ENCODE measurements around the gene KLHDC3. TPM values are rescaled to one million over a fixed set of nuclear protein-coding genes. Genes with fewer than 3 reads are reported as not detected.
A peak's percentile ranks its signal among the peaks of the same experiment; 100 is the strongest.

KLHDC3 gene
- total and polyA plus RNA-seq, 9 of the 15 experiments (the other 6 are each of a cell fraction or from before 2014, with no cell fraction given): 4.5 to 171 (median 107) TPM

DNA sequence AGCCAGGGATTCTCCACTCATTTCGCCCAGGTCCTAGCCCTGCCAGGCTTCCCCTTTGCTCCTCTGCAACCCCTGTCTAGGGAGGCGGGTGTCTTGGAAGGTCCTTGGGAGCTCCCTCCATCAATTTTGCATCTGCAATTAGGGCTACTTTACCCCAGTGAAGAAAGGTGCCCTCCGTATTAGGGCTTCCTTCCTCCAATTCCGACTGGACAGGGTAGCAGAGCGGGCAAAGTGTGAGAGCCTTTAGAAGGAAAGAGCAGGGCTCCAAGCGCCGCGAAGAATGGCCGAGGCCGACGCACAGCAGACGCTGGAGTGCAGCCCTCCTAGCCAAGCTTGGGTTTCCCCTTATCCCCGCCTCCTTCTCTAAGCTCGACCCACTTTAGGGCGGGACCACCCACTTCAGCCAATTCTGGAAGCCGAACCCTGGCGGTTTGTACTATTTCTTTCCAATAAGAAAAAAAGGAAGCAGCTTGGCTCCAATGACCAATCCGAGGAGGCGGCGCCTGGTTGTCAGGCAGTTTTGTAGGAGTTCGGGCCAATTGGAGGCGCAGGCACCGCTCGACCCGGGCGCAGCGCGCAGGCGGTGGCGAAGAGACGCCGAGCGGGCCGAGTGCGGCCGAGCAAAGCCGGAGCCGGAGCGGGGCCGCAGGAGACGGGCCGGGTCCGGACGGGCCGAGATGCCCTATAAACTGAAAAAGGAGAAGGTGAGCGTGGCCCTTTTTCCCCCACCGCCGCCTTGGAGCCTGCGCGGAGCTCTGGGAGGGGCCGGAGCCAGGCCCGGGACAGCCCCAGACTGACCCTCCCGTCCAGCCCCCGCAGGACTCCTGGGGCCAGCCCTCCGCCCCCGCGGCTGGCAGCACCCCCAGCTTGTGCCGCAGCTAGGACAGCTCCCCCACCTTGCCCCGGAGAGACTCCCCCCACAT, 29.8 kb upstream of the KLHDC3 start, which contains the start of gene PPP2R5D (continued):
- TF ChIP-seq, protein P1, sequence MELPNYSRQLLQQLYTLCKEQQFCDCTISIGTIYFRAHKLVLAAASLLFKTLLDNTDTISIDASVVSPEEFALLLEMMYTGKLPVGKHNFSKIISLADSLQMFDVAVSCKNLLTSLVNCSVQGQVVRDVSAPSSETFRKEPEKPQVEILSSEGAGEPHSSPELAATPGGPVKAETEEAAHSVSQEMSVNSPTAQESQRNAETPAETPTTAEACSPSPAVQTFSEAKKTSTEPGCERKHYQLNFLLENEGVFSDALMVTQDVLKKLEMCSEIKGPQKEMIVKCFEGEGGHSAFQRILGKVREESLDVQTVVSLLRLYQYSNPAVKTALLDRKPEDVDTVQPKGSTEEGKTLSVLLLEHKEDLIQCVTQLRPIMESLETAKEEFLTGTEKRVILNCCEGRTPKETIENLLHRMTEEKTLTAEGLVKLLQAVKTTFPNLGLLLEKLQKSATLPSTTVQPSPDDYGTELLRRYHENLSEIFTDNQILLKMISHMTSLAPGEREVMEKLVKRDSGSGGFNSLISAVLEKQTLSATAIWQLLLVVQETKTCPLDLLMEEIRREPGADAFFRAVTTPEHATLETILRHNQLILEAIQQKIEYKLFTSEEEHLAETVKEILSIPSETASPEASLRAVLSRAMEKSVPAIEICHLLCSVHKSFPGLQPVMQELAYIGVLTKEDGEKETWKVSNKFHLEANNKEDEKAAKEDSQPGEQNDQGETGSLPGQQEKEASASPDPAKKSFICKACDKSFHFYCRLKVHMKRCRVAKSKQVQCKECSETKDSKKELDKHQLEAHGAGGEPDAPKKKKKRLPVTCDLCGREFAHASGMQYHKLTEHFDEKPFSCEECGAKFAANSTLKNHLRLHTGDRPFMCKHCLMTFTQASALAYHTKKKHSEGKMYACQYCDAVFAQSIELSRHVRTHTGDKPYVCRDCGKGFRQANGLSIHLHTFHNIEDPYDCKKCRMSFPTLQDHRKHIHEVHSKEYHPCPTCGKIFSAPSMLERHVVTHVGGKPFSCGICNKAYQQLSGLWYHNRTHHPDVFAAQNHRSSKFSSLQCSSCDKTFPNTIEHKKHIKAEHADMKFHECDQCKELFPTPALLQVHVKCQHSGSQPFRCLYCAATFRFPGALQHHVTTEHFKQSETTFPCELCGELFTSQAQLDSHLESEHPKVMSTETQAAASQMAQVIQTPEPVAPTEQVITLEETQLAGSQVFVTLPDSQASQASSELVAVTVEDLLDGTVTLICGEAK (IDR thresholded peaks at IDR 0.05): 0 out of 2 replicates have a peak, but pooled peaks have one; percentile 12
- TF ChIP-seq, protein P1 (CRISPR knock-in tag; IDR thresholded peaks at IDR 0.05): no peak
- TF ChIP-seq MBD2 (IDR thresholded peaks at IDR 0.05; ENCODE audit: borderline replicate concordance, low read depth): peak; percentile 25
- TF ChIP-seq, protein P2, sequence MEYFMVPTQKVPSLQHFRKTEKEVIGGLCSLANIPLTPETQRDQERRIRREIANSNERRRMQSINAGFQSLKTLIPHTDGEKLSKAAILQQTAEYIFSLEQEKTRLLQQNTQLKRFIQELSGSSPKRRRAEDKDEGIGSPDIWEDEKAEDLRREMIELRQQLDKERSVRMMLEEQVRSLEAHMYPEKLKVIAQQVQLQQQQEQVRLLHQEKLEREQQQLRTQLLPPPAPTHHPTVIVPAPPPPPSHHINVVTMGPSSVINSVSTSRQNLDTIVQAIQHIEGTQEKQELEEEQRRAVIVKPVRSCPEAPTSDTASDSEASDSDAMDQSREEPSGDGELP (CRISPR knock-in tag; IDR thresholded peaks at IDR 0.05; ENCODE audit: borderline replicate concordance): peak; percentile 45
- no peak for TF ChIP-seq ZKSCAN3 (CRISPR knock-in tag; IDR thresholded peaks at IDR 0.05)
- peak in 2 of 3 experiments; percentile 63 to 65 for TF ChIP-seq YY1 (IDR thresholded peaks at IDR 0.05; ENCODE audit: borderline replicate concordance in 1 of 3, control insufficient read depth in 1 of 3, extremely low read depth in 1 of 3, insufficient read depth in 3 of 3, insufficient read length in 1 of 3, insufficient replicate concordance in 2 of 3, low read depth in 1 of 3, low read length in 2 of 3)
- TF ChIP-seq, protein P3, sequence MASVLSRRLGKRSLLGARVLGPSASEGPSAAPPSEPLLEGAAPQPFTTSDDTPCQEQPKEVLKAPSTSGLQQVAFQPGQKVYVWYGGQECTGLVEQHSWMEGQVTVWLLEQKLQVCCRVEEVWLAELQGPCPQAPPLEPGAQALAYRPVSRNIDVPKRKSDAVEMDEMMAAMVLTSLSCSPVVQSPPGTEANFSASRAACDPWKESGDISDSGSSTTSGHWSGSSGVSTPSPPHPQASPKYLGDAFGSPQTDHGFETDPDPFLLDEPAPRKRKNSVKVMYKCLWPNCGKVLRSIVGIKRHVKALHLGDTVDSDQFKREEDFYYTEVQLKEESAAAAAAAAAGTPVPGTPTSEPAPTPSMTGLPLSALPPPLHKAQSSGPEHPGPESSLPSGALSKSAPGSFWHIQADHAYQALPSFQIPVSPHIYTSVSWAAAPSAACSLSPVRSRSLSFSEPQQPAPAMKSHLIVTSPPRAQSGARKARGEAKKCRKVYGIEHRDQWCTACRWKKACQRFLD (CRISPR knock-in tag; IDR thresholded peaks at IDR 0.05): 0 out of 2 replicates have a peak, but pooled peaks have one; percentile 32
- TF ChIP-seq ATF1 (CRISPR knock-in tag; IDR thresholded peaks at IDR 0.05): no peak
- peak; percentile 79 for TF ChIP-seq ATF1 (tag; IDR thresholded peaks at IDR 0.05)
- TF ChIP-seq NR2C2 (CRISPR knock-in tag; IDR thresholded peaks at IDR 0.05): 0 out of 2 replicates have a peak, but pooled peaks have one; percentile 10
- no peak for TF ChIP-seq NR2C2 (tag; IDR thresholded peaks at IDR 0.05)
- peak; percentile 81 for TF ChIP-seq RBBP5 (IDR thresholded peaks at IDR 0.05; ENCODE audit: borderline replicate concordance, insufficient read depth, low read length, poor library complexity, severe bottlenecking)
- TF ChIP-seq BRD4 (IDR thresholded peaks at IDR 0.05): no peak
